ENCODE data around the gene MARCHF4. TPM values are rescaled to one million over a fixed set of nuclear protein-coding genes. Genes with fewer than 3 reads are reported as not detected.
"Not testable (repeated sequence)": the region's sequence is repeated elsewhere in the genome, so short reads cannot be mapped to it uniquely, and the experiment has no call there.

MARCHF4 gene
- total RNA-seq, 1 donor from 2014 or later = not detected

- intact Hi-C loops (cut with micrococcal nuclease) = no loop called here
Measured at GRCh38 chr2:216392945-216393840, 20.9 kb upstream of the MARCHF4 start.

GRCh38 chr2:216392018-216392562 lies 19.8 kb upstream of the MARCHF4 start:
- intact Hi-C loops (cut with micrococcal nuclease) = no loop called here

- intact Hi-C loops (cut with micrococcal nuclease) = no loop called here
Measured at GRCh38 chr2:216391401-216391800, 19.1 kb upstream of the MARCHF4 start.

- intact Hi-C loops (cut with micrococcal nuclease) = no loop called here
Measured at GRCh38 chr2:216389570-216389969, 17.3 kb upstream of the MARCHF4 start.

GRCh38 chr2:216388046-216388884 lies 16.0 kb upstream of the MARCHF4 start:
- intact Hi-C loops (cut with micrococcal nuclease) = no loop called here

GRCh38 chr2:216387262-216387661 lies 15.0 kb upstream of the MARCHF4 start:
- intact Hi-C loops (cut with micrococcal nuclease) = no loop called here

- intact Hi-C loops (cut with micrococcal nuclease) = no loop called here
Measured at GRCh38 chr2:216385478-216385877, 13.2 kb upstream of the MARCHF4 start.

- intact Hi-C loops (cut with micrococcal nuclease) = not testable (repeated sequence)
Measured at GRCh38 chr2:216384409-216384808, 12.1 kb upstream of the MARCHF4 start.

GRCh38 chr2:216379977-216380376 lies 7.7 kb upstream of the MARCHF4 start:
- intact Hi-C loops (cut with micrococcal nuclease) = no loop called here

- intact Hi-C loops (cut with micrococcal nuclease) = no loop called here
Measured at GRCh38 chr2:216375286-216375685, 3.0 kb upstream of the MARCHF4 start.

GRCh38 chr2:216373896-216374295 lies 1.6 kb upstream of the MARCHF4 start:
- intact Hi-C loops (cut with micrococcal nuclease) = loop anchor here (2.0 kb wide), 1 partner anchor 21 kb away; no protein-coding TSS in a partner anchor

- intact Hi-C loops (cut with micrococcal nuclease) = loop anchor here (2.0 kb wide), 1 partner anchor 20 kb away; no protein-coding TSS in a partner anchor
Measured at GRCh38 chr2:216372761-216373291, 543 bp upstream of the MARCHF4 start.

GRCh38 chr2:216370961-216371712 lies 1.1 kb downstream of the MARCHF4 start:
- intact Hi-C loops (cut with micrococcal nuclease) = no loop called here

GRCh38 chr2:216369821-216370220 lies 2.5 kb downstream of the MARCHF4 start:
- intact Hi-C loops (cut with micrococcal nuclease) = no loop called here

- intact Hi-C loops (cut with micrococcal nuclease) = no loop called here
Measured at GRCh38 chr2:216366777-216367471, 5.4 kb downstream of the MARCHF4 start.

GRCh38 chr2:216365518-216365917 lies 6.8 kb downstream of the MARCHF4 start:
- intact Hi-C loops (cut with micrococcal nuclease) = no loop called here

- intact Hi-C loops (cut with micrococcal nuclease) = no loop called here
Measured at GRCh38 chr2:216363221-216363620, 9.1 kb downstream of the MARCHF4 start.

GRCh38 chr2:216362730-216363129 lies 9.6 kb downstream of the MARCHF4 start:
- intact Hi-C loops (cut with micrococcal nuclease) = no loop called here

GRCh38 chr2:216355711-216356110 lies 16.6 kb downstream of the MARCHF4 start:
- intact Hi-C loops (cut with micrococcal nuclease) = no loop called here

GRCh38 chr2:216354306-216354705 lies 18.0 kb downstream of the MARCHF4 start:
- intact Hi-C loops (cut with micrococcal nuclease) = loop anchor here (5.0 kb wide), 1 partner anchor 143 kb away; the partner anchor contains the start of gene RPL37A
